GM12878 (cell line): ENCODE results near the gene SNAPC4. TPM values are rescaled to one million over a fixed set of nuclear protein-coding genes. Genes with fewer than 3 reads are reported as not detected.
A peak's percentile ranks its signal among the peaks of the same experiment; 100 is the strongest.

Source experiments
- CBX3 ChIP-seq: fragments of 200-600 bp; sonication (generic); IDR thresholded peaks from 2 replicates; pipeline ENCODE4 v1.6.1; 2016; ENCODE audit warnings: low read depth, borderline replicate concordance
- CEBPZ ChIP-seq: fragments of 150-350 bp; IDR thresholded peaks from 2 replicates; pipeline ENCODE4 v1.6.1; 2016; ENCODE audit warnings: low read depth, low read length
- CHD1 ChIP-seq: IDR thresholded peaks from 2 replicates; pipeline ENCODE4 v1.6.1; 2012; ENCODE audit warnings: low read depth, low read length, improper control_type of control experiment
- EGR1 ChIP-seq, 2 experiments: IDR thresholded peaks; 1 replicate in 1 of 2; 2 replicates in 1 of 2; pipeline ENCODE4 v1.6.1; 2011 to 2012; ENCODE audit warnings: low read depth in 2 of 2, low read length in 2 of 2, borderline replicate concordance in 1 of 2, mild to moderate bottlenecking in 1 of 2, moderate library complexity in 1 of 2
- MYC ChIP-seq: IDR thresholded peaks from 2 replicates; pipeline ENCODE4 v1.6.1; 2011; ENCODE audit warnings: mild to moderate bottlenecking, low read length, moderate library complexity, inconsistent platforms; ENCODE audit not compliant: insufficient read depth, insufficient replicate concordance, insufficient read length, severe bottlenecking
- NR2C2 ChIP-seq: IDR thresholded peaks from 2 replicates; pipeline ENCODE4 v1.6.1; 2011; ENCODE audit warnings: borderline replicate concordance, low read depth; ENCODE audit not compliant: control insufficient read depth, insufficient read length
- RFX5 ChIP-seq: IDR thresholded peaks from 2 replicates; pipeline ENCODE4 v1.6.1; 2011; ENCODE audit warnings: low read depth, low read length, improper control_type of control experiment
- SIX5 ChIP-seq: IDR thresholded peaks from 2 replicates; pipeline ENCODE4 v1.6.1; 2011; ENCODE audit warnings: mild to moderate bottlenecking, low read depth, low read length, moderate library complexity; ENCODE audit not compliant: severe bottlenecking
- TBL1XR1 ChIP-seq: IDR thresholded peaks from 2 replicates; pipeline ENCODE4 v1.6.1; 2012; ENCODE audit warnings: low read depth, low read length, improper control_type of control experiment
- ZNF207 ChIP-seq: fragments of 450-650 bp; IDR thresholded peaks from 2 replicates; pipeline ENCODE4 v1.6.1; 2014; ENCODE audit warnings: antibody characterized with exemption, mild to moderate bottlenecking, borderline replicate concordance
- ZNF217 ChIP-seq: fragments of 450-650 bp; IDR thresholded peaks from 2 replicates; pipeline ENCODE4 v1.6.1; 2017; ENCODE audit warnings: antibody characterized with exemption, mild to moderate bottlenecking
- ZNF622 ChIP-seq: fragments of 450-650 bp; IDR thresholded peaks from 2 replicates; pipeline ENCODE4 v1.6.1; 2017; ENCODE audit warnings: mild to moderate bottlenecking, inconsistent platforms
- ZNF687 ChIP-seq: fragments of 450-650 bp; IDR thresholded peaks from 2 replicates; pipeline ENCODE4 v1.6.1; 2017; ENCODE audit warnings: mild to moderate bottlenecking, moderate library complexity
- polyA plus RNA-seq, 11 experiments: library from polyadenylated mRNA; depleted of rRNA in 4 of 11; unstranded in 6 of 11; stranded (reverse) in 5 of 11; fragments of >200 nt; fragmentation: Nextera tagmentation in 4 of 11; fragmentation: Illumina TruSeq in 1 of 11; extraction: Ambion mirVana in 4 of 11; extraction: Trizol in 1 of 11; gene quantifications; 1 replicate in 1 of 11; 2 replicates in 10 of 11; pipeline versions ENCODE4 v1.2.1 to v1.2.3, GENCODE V29; 2011 to 2016; ENCODE audit warnings: inconsistent platforms in 2 of 11, missing spikeins in 2 of 11, low read depth in 1 of 11
- total RNA-seq, 4 experiments: library from RNA; depleted of rRNA in 3 of 4; stranded (reverse); fragments of >200 nt in 3 of 4; fragmentation: Illumina TruSeq in 1 of 4; extraction: Trizol in 1 of 4; gene quantifications; 2 replicates each; pipeline versions ENCODE4 v1.2.1 to v1.2.3, GENCODE V29; 2013 to 2021
- TF ChIP-seq, protein P1 (sequence below): fragments of 450-650 bp; IDR thresholded peaks from 2 replicates; pipeline ENCODE4 v1.6.1; 2017; ENCODE audit warnings: mild to moderate bottlenecking, low read depth, inconsistent platforms; ENCODE audit not compliant: poor library complexity, severe bottlenecking
- TF ChIP-seq, protein P2 (sequence below): fragments of 450-650 bp; IDR thresholded peaks from 2 replicates; pipeline ENCODE4 v1.6.1; 2018; ENCODE audit warnings: mild to moderate bottlenecking, low read depth, moderate library complexity; ENCODE audit not compliant: partially characterized antibody

SNAPC4 gene
- total and polyA plus RNA-seq, 10 of the 15 experiments (the other 5 are each of a cell fraction or from before 2014, with no cell fraction given): 0.42 to 19.8 (median 7.0) TPM

- peak; percentile 92 for TF ChIP-seq ZNF687
- no peak for TF ChIP-seq RFX5
- TF ChIP-seq, protein P1, sequence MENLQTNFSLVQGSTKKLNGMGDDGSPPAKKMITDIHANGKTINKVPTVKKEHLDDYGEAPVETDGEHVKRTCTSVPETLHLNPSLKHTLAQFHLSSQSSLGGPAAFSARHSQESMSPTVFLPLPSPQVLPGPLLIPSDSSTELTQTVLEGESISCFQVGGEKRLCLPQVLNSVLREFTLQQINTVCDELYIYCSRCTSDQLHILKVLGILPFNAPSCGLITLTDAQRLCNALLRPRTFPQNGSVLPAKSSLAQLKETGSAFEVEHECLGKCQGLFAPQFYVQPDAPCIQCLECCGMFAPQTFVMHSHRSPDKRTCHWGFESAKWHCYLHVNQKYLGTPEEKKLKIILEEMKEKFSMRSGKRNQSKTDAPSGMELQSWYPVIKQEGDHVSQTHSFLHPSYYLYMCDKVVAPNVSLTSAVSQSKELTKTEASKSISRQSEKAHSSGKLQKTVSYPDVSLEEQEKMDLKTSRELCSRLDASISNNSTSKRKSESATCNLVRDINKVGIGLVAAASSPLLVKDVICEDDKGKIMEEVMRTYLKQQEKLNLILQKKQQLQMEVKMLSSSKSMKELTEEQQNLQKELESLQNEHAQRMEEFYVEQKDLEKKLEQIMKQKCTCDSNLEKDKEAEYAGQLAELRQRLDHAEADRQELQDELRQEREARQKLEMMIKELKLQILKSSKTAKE: no peak
- TF ChIP-seq, protein P2, sequence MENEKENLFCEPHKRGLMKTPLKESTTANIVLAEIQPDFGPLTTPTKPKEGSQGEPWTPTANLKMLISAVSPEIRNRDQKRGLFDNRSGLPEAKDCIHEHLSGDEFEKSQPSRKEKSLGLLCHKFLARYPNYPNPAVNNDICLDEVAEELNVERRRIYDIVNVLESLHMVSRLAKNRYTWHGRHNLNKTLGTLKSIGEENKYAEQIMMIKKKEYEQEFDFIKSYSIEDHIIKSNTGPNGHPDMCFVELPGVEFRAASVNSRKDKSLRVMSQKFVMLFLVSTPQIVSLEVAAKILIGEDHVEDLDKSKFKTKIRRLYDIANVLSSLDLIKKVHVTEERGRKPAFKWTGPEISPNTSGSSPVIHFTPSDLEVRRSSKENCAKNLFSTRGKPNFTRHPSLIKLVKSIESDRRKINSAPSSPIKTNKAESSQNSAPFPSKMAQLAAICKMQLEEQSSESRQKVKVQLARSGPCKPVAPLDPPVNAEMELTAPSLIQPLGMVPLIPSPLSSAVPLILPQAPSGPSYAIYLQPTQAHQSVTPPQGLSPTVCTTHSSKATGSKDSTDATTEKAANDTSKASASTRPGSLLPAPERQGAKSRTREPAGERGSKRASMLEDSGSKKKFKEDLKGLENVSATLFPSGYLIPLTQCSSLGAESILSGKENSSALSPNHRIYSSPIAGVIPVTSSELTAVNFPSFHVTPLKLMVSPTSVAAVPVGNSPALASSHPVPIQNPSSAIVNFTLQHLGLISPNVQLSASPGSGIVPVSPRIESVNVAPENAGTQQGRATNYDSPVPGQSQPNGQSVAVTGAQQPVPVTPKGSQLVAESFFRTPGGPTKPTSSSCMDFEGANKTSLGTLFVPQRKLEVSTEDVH: no peak
- peak; percentile 58 for TF ChIP-seq SIX5
- TF ChIP-seq CBX3: no peak
- TF ChIP-seq NR2C2: no peak
- TF ChIP-seq MYC: no peak
- TF ChIP-seq TBL1XR1: peak; percentile 62; the same call in 1 of the 2 replicates
- no peak for TF ChIP-seq ZNF622
- TF ChIP-seq ZNF217: 0 out of 2 replicates have a peak, but pooled peaks have one; percentile 62
- peak; percentile 77; the same call in 1 of the 2 replicates for TF ChIP-seq ZNF207
- peak in 1 of 2 experiments; percentile 41; a peak in 1 of 3 replicates for TF ChIP-seq EGR1 (IDR thresholded peaks at IDR 0.05; ENCODE audit: borderline replicate concordance in 1 of 2, low read depth in 2 of 2, low read length in 2 of 2)
- TF ChIP-seq CHD1: no peak
- TF ChIP-seq CEBPZ: no peak
These were observed at the start of gene SNAPC4 (continued) for GRCh38 chr9:136400038-136400834.
